Measurements from ENCODE around the gene CFAP210.

DNA sequence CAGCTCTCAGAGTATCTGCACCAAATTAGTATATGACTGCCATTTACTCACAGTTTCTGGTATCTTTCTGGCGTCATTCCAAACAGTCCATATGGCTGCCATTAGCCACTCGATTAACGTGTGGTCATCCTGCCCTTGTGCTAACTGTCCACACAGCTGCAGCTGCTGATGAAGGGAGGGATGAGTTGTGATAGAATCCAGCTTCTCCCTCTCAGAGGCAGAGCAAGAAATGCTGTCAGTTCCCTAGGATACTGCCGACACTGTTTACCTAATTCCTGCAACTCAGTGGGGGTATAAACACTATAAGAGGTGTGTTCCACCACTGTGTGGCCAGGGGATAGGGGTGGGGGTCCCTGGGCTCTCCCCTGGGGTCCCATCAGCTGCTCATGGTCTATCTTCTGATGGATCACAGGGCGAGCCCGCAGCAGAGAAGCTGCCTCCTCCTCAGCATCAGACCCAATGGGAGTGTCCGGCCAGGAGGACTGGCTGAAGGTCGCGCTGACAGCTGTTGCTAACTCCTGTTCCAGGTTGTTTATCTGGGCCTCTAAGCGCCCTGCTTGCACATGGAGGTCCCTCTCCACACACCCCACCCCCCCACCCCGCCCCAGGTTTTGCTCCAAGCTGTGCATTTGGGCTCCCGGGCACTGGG, 22.2 kb upstream of the CFAP210 start:
- TF ChIP-seq, protein P1, sequence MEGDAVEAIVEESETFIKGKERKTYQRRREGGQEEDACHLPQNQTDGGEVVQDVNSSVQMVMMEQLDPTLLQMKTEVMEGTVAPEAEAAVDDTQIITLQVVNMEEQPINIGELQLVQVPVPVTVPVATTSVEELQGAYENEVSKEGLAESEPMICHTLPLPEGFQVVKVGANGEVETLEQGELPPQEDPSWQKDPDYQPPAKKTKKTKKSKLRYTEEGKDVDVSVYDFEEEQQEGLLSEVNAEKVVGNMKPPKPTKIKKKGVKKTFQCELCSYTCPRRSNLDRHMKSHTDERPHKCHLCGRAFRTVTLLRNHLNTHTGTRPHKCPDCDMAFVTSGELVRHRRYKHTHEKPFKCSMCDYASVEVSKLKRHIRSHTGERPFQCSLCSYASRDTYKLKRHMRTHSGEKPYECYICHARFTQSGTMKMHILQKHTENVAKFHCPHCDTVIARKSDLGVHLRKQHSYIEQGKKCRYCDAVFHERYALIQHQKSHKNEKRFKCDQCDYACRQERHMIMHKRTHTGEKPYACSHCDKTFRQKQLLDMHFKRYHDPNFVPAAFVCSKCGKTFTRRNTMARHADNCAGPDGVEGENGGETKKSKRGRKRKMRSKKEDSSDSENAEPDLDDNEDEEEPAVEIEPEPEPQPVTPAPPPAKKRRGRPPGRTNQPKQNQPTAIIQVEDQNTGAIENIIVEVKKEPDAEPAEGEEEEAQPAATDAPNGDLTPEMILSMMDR (IDR thresholded peaks at IDR 0.05; ENCODE audit: low read depth, low read length, missing input control), result no peak
- TF ChIP-seq, protein P2, sequence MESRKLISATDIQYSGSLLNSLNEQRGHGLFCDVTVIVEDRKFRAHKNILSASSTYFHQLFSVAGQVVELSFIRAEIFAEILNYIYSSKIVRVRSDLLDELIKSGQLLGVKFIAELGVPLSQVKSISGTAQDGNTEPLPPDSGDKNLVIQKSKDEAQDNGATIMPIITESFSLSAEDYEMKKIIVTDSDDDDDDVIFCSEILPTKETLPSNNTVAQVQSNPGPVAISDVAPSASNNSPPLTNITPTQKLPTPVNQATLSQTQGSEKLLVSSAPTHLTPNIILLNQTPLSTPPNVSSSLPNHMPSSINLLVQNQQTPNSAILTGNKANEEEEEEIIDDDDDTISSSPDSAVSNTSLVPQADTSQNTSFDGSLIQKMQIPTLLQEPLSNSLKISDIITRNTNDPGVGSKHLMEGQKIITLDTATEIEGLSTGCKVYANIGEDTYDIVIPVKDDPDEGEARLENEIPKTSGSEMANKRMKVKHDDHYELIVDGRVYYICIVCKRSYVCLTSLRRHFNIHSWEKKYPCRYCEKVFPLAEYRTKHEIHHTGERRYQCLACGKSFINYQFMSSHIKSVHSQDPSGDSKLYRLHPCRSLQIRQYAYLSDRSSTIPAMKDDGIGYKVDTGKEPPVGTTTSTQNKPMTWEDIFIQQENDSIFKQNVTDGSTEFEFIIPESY (IDR thresholded peaks at IDR 0.05), result no peak
- TF ChIP-seq RXRA (IDR thresholded peaks at IDR 0.05) (no peak), HNF4A (conservative IDR thresholded peaks at IDR 0.05) (no peak), EGR1 (IDR thresholded peaks at IDR 0.05; ENCODE audit: low read depth in 2 of 2) (no peak), RAD21 (IDR thresholded peaks at IDR 0.05) (no peak), JUND (IDR thresholded peaks at IDR 0.05) (no peak), SP1 (IDR thresholded peaks at IDR 0.05) (no peak), GABPA (IDR thresholded peaks at IDR 0.05 in 1 of 2, conservative IDR thresholded peaks at IDR 0.05 in 1 of 2) (no peak), TAF1 (conservative IDR thresholded peaks at IDR 0.05) (no peak)
- TF ChIP-seq, protein P3, sequence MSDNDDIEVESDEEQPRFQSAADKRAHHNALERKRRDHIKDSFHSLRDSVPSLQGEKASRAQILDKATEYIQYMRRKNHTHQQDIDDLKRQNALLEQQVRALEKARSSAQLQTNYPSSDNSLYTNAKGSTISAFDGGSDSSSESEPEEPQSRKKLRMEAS (IDR thresholded peaks at IDR 0.05), result no peak
- TF ChIP-seq, protein P4, sequence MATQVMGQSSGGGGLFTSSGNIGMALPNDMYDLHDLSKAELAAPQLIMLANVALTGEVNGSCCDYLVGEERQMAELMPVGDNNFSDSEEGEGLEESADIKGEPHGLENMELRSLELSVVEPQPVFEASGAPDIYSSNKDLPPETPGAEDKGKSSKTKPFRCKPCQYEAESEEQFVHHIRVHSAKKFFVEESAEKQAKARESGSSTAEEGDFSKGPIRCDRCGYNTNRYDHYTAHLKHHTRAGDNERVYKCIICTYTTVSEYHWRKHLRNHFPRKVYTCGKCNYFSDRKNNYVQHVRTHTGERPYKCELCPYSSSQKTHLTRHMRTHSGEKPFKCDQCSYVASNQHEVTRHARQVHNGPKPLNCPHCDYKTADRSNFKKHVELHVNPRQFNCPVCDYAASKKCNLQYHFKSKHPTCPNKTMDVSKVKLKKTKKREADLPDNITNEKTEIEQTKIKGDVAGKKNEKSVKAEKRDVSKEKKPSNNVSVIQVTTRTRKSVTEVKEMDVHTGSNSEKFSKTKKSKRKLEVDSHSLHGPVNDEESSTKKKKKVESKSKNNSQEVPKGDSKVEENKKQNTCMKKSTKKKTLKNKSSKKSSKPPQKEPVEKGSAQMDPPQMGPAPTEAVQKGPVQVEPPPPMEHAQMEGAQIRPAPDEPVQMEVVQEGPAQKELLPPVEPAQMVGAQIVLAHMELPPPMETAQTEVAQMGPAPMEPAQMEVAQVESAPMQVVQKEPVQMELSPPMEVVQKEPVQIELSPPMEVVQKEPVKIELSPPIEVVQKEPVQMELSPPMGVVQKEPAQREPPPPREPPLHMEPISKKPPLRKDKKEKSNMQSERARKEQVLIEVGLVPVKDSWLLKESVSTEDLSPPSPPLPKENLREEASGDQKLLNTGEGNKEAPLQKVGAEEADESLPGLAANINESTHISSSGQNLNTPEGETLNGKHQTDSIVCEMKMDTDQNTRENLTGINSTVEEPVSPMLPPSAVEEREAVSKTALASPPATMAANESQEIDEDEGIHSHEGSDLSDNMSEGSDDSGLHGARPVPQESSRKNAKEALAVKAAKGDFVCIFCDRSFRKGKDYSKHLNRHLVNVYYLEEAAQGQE (IDR thresholded peaks at IDR 0.05), result no peak
